Retinal pigment epithelial cell (primary cell): ENCODE results near the gene GRID1.

Experiments
- DNase-seq: peaks from one replicate; pipeline ENCODE4 v3.0.0-alpha.2; 2010; ENCODE audit warnings: low read depth
- H3K4me3 ChIP-seq: 2 replicates; pipeline ENCODE4 v1.5.1; 2011; ENCODE audit warnings: mild to moderate bottlenecking, low read length, control low read depth, moderate library complexity
- TF ChIP-seq, protein P1 (sequence below): conservative IDR thresholded peaks from 2 replicates; pipeline ENCODE4 v1.5.1; 2011; ENCODE audit warnings: low read depth, low read length, control low read depth, inconsistent platforms

The GRID1 gene

DNA sequence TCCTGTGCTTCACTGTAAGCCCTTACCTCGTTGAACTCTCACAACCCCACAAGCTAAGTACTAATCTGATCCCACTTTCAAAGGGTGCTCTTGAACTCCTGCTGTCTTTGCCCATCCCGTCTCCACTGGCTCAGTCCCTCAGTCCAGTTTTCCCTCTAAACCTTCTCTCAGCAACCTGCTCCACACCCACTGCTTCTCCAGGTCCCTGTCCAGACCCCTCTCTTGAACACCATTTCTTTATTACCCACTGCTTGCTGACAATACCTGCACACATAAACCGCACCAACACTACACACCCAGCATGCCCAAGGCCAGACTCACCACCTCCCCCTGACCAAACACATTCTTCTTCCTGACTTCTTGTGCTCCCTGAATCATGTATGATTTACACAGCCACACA is 343.3 kb downstream of the GRID1 start:
- no peak for DNase-seq
- TF ChIP-seq, protein P1, sequence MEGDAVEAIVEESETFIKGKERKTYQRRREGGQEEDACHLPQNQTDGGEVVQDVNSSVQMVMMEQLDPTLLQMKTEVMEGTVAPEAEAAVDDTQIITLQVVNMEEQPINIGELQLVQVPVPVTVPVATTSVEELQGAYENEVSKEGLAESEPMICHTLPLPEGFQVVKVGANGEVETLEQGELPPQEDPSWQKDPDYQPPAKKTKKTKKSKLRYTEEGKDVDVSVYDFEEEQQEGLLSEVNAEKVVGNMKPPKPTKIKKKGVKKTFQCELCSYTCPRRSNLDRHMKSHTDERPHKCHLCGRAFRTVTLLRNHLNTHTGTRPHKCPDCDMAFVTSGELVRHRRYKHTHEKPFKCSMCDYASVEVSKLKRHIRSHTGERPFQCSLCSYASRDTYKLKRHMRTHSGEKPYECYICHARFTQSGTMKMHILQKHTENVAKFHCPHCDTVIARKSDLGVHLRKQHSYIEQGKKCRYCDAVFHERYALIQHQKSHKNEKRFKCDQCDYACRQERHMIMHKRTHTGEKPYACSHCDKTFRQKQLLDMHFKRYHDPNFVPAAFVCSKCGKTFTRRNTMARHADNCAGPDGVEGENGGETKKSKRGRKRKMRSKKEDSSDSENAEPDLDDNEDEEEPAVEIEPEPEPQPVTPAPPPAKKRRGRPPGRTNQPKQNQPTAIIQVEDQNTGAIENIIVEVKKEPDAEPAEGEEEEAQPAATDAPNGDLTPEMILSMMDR: no peak
- no peak overlapping the region for H3K4me3 ChIP-seq

DNA sequence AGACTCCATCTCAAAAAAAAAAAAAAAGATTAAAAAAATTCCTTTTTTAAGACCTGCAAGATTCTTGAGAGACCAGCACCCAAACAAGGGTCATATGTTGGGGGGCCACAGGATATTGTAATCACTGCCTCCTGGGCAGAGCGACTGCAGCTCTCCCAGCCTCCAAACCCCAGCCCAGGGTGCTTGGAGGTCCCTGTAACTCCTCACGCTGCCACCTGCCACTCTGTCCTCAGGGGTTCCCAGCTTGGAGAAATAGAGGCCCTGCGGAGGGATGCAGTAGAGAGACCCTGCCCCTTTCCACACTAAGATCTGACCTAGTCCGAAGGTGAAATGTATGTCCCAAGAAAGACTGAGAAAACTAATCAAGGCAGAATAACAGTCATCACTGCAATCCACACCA is 343.7 kb downstream of the GRID1 start:
- TF ChIP-seq, protein P1: no peak

GRCh38 chr10:86020134-86020533 is 346.5 kb downstream of the GRID1 start:
- TF ChIP-seq, protein P1: no peak
- DNase-seq: no peak
- no peak overlapping the region for H3K4me3 ChIP-seq

More for the DNA sequence above, 343.7 kb downstream of the GRID1 start:
- no peak for DNase-seq
- H3K4me3 ChIP-seq: no peak overlapping the region

DNA sequence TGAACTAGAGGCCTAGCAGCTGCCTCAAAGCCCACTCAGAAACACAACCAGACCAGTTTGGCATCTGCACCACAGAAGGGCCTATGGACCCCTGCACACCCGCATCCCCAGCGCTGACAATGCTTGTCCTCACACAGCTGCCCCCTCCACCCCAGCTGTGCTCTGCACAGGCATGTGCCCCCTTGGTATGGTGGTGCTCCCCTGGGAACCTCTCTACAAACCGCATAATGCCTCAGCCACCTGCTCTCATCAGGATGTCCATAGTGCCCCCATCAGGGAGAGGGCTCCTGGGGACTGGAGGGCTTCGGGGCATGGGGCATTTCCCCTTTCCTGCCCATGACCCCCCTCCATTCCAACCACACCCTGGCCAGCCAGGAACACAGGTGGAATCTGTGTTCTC is 347.5 kb downstream of the GRID1 start:
- TF ChIP-seq, protein P1: no peak

GRCh38 chr10:86018735-86019058 is 347.9 kb downstream of the GRID1 start:
- TF ChIP-seq, protein P1: no peak
- DNase-seq: no peak
- H3K4me3 ChIP-seq: no peak overlapping the region

More for the DNA sequence above, 347.5 kb downstream of the GRID1 start:
- no peak for DNase-seq
- no peak overlapping the region for H3K4me3 ChIP-seq

DNA sequence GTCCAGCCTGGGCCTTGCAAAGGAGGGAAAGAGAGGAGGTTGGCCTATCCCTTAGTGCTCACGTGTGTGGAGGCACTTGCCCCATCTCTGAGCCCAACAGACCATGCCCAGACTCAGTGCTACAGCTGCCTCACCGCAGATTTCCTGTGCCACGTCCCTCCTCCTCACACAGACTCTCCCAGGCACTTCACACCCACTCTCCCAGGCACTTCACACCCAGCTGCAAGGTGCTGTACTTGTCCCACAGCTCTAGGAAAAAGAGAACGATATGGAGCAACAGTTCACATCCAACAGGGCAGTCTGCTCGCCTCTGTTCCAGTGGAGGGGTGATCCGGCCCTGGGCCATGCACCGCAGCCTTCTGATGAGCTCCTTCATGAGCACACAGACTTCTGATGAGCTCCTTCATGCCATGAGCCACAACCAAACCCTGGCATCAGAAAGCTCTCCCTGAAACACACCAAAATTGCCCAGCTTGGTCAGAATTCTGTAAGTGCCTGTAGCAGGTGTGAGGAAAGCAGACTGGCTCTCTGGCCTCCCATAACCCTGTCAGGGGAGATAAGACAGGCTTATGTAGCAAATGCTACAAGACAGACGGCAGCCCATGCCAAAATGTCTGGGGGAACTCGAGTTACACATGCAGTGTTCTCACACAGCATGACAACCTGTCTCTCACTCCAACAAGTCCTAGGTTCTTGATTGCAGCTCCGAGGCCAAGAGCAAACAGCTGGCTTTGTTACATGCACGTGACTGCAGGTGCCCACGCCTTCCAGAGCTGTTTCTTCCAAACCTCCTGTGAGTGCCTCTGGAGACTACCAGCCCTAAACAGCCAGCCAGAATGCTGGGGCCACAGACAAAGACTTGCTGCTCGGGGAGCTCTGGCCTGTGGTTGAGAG is 348.5 kb downstream of the GRID1 start:
- TF ChIP-seq, protein P1: no peak
- no peak overlapping the region for H3K4me3 ChIP-seq
- DNase-seq: no peak

DNA sequence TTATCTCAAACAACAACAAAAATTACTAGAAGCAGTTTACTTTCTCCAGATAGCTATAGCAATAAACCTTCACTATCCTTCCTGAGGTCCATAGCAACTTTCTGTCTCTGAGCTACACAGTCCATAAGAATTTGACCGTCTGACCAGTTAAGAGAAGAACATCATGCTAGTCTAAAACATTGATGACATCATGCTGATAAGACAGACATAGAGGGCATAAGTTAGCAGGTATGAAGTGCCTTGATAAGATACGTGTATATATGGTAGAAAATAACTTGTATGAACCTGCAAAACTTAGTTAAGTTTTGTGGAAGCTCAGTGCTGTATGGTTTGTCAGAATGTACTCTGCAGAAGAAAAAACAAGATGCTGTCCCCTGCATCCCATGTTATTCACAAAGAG is 353.0 kb downstream of the GRID1 start:
- TF ChIP-seq, protein P1: no peak
- no peak overlapping the region for H3K4me3 ChIP-seq
- no peak for DNase-seq
